Esophagus mucosa (tissue), 1 donor: ENCODE data around the gene KRT6B. TPM values are rescaled to one million over a fixed set of nuclear protein-coding genes. Genes with fewer than 3 reads are reported as not detected.
"Not testable (repeated sequence)": the region's sequence is repeated elsewhere in the genome, so short reads cannot be mapped to it uniquely, and the experiment has no call there.

Source experiments
- ATAC-seq: fragments of 200-7000 bp; cut with Tn5 transposase; one replicate; pipeline ENCODE4 v1.9.1; 2020
- total RNA-seq: library from RNA; stranded (reverse); gene quantifications from one replicate; pipeline ENCODE4 v1.2.4, GENCODE V29; 2023
- donor health status: DM: yes; HTN: yes; CAD: no.

The KRT6B gene
- total RNA-seq, 1 donor from 2014 or later: 2,496 TPM

- no peak for ATAC-seq
Observed at GRCh38 chr12:52411815-52412214, 40.1 kb downstream of the KRT6B start.

DNA sequence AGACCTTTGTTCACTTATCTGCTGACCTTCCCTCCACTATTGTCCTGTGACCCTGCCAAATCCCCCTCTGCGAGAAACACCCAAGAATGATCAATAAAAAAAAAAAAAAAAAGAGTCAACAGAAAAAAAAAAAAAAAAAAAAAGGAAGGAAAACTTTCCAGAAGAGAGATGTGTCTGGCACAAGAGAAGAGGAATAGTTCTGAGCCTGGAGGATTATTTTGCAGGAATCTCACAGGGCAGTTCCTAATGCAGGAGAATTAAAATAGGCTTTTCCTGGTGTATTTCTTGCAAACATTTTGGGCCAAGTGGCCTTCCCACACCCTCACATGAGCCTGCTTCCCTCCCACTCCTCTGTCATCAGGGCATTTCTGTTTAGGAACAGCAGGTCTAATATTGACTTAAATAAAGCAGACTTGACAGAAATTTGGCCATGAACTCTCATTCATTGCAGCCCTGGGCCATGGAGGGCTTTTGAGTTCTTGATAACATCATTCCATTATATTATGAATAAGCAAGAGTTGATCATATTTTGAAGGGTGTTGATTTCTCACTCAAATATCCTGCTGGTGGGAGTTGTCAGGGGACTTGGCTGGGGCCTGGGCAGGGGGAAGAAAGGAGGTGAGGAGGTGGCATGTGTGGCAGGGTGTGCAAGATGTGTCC lies 41.2 kb downstream of the KRT6B start:
- ATAC-seq: not testable (repeated sequence)

GRCh38 chr12:52407918-52408317 lies 44.0 kb downstream of the KRT6B start:
- ATAC-seq: no peak

DNA sequence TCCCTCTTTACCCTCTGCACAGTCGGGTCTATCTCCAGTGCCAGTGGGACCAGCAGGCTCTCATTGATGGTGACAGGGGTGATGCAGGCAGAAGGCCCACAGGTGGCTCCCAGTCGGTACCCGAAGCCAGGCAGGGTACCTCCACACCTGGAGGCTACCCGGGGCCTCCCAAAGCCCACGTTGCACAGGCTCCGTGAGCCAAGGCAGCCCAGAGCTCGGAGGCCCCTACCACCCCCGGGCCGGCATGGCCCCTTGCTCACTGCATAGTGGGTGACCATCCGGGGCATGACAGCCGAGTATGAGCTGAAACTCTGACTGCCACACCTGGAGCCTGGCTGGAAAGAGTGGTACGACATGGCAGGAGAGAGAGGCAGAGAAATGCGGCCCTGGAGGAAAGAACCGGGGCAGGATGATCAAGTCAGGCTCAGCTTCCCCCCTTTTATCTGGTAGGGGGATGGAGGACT lies 46.0 kb downstream of the KRT6B start, which contains the start of gene KRT82:
Gene KRT82 (minus strand): TSS at position 414 of the 464 bp plus-strand sequence. CDS start 58 bp downstream, at position 356.
- ATAC-seq: no peak

GRCh38 chr12:52404951-52405350 lies 47.0 kb downstream of the KRT6B start:
- no peak for ATAC-seq

DNA sequence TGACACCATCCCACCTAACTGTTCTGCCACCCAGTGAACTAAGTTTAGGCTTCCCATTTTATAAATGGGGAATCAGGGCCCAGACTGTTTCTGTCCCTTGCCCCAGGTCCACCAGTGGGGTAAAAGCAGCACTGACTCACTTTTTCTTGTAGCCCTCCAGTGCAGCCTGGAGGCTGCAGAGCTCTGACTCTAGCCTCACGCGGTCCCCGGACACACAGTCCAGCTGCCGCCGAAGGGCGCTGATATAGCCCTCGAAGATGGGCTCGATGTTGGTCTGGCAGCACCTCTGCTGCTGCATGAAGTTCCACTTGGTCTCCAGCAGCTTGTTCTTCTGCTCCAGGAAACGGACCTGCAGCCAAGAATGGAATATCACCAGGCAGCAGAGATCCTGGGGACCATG lies 48.4 kb downstream of the KRT6B start:
- ATAC-seq: no peak

DNA sequence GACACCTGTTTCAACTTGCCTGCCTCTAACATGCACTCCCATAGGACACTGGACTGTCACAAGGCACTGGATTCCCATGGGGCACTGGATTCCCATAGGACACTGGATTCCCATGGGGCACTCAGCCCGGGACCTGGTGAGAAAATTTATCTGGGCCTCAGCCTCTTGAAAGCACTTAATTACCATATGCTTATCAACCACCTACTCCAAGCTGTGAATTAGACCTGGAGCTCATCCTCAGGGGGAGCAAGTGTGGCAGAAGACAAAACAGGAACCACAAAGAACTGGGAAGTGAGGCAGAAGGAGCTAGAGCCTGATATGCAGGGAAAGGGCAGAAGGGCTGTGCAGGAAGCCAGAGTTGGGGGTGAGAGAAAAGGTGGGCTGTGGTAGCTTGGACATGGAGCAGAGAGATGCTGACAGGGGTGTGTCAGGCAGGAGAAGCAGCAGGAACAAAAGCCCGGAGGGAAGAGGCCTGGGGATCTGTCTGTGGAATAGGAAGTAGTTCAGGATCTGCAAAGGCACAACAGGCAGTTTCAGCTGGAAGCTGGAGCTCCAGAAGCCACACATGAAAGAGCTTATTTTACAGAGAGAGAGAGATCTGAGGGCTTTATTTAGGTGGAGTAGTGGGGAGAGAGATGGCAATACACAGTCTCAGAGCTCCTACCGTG lies 48.9 kb downstream of the KRT6B start:
- ATAC-seq: no peak

DNA sequence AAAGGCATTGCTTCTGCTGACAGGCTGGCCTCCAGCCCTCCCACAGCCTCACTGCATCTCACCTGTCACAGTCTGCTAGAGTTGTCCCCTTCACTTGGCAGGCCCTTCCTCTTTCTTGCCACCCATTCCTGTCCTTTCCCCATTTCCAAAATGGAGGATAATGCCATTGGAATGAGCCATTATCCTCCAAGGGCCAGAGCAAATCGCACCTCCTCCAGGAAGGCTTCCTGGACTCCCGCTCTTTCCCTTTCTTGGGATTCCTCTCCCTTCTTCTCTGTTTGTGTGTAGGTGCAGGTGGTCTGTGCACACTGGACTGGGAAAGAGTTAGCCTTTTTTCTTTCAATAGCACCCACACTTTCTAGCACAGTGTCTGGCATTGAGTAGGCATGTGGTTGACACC lies 49.6 kb downstream of the KRT6B start:
- no peak for ATAC-seq

DNA sequence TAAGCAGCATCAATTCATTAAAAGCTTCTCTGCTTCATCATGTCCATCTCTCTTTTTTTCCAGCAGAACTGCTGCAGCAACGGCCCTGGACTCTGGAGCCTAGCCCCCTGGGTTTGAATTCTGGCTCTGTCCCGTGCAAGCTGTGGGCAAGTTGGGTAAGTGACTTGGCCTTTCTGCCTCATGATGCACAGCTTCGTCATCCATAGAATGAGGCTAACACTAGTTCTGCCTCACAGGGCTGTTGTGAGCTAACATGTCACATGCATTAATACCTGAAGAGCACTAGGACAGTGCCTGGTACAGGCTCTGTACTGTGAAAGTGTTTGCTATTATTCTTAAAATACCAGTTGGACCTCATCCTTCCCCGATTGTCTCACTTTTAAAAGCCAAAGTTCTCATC lies 50.0 kb downstream of the KRT6B start:
- ATAC-seq: peak; percentile 34

DNA sequence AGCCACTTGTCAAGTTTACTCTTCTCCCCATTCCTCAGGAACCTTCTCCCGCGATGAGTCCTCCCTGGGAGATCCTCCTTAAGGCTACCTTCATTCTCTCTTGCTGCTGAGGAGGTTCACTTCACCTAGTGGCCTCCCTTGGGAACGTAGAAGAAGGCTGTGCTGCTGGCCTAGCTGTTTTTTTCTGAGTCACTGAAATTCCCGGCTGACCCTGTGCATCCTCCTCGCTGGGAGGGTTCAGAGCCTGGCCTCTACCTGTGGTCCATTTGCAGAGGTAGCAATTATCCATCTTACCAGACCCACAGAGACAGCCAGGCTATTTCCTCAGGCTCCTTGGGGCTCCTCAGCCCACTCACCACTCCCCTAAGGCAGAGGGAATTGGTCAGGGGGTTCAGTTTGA lies 50.4 kb downstream of the KRT6B start:
- no peak for ATAC-seq

DNA sequence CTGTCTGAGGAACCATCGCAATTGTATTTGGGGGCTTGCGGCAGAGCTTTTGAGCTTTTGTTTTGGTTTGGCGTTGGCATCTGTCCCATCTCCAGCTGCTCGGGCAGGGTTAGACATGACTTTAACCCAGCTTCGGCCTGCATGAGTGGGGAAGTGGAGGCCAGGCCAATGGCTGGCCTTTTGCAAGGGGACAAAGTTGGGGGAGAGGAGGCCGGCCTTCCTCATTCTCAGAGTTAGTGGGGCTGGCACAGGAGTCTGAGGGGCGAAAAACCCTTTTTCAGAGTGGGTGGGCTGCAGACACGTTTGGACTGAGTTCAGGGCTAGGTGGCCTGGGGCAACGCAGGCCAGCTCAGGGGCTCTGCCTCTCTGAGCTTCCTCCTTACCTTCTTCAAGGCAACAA lies 51.0 kb downstream of the KRT6B start:
- no peak for ATAC-seq

DNA sequence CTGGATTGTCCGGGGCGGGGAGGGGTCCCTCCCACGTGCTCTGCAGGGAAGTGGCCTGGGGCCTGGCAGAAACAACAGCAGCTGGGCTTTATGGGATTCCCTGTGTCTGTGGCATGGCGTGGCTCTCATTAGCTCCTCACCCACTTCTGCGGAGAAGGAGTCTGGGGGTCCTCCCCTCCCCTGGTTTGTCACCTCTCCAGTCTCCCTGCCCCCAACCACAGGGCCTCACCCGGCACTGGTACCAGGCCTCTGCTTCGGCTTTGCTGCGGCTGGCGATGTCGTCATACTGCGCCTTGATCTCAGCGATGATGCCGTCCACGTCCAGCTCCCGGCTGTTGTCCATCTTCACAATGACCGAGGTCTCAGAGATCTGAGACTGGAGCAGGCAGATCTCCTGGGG lies 52.2 kb downstream of the KRT6B start:
- ATAC-seq: no peak

- ATAC-seq: no peak
Observed at GRCh38 chr12:52398176-52398575, 53.8 kb downstream of the KRT6B start.

DNA sequence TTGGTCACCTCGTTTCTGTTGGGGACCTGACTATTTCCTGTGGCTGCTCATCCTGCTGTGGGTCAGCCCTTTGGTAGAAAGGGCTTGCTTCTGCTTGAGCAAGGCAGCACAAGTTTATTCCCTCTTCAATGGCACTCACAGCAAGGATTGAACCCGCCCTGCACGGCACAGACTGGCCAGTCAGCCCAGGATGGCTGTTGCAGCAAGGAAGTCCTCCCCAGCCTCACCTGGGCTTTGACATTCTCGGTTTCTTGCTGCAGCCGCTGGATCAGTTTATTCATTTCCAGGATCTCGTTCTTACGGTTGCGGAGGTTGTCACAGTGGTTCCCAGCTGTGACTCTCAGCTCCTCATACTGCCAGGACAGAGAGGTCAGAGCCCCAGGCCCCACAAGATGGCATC lies 55.3 kb downstream of the KRT6B start:
- no peak for ATAC-seq

Other genes starting within 250 kb of the KRT6B start
- 113 TPM for gene KRT7, start 218.9 kb downstream of the KRT6B start, total RNA-seq
- not detected for gene KRT86, start 177.5 kb downstream of the KRT6B start, total RNA-seq
- not detected for gene KRT81, start 160.6 kb downstream of the KRT6B start, total RNA-seq
- not detected for gene KRT83, start 130.7 kb downstream of the KRT6B start, total RNA-seq
- gene KRT85, start 84.7 kb downstream of the KRT6B start, total RNA-seq: not detected
- gene KRT84, start 66.5 kb downstream of the KRT6B start, total RNA-seq: not detected
- not detected for gene KRT82, start 45.8 kb downstream of the KRT6B start, total RNA-seq
- gene KRT75, start 17.8 kb downstream of the KRT6B start, total RNA-seq: 0.84 TPM
- 2,886 TPM for gene KRT6C, start 21.7 kb upstream of the KRT6B start, total RNA-seq
- 18,870 TPM for gene KRT6A, start 41.1 kb upstream of the KRT6B start, total RNA-seq
- 11,855 TPM for gene KRT5, start 68.2 kb upstream of the KRT6B start, total RNA-seq
- gene KRT71, start 101.0 kb upstream of the KRT6B start, total RNA-seq: not detected
- gene KRT74, start 121.7 kb upstream of the KRT6B start, total RNA-seq: 0.12 TPM
- gene KRT72, start 149.3 kb upstream of the KRT6B start, total RNA-seq: not detected
- not detected for gene KRT73, start 166.4 kb upstream of the KRT6B start, total RNA-seq
- gene KRT2, start 200.1 kb upstream of the KRT6B start, total RNA-seq: not detected
- 2.5 TPM for gene KRT1, start 228.3 kb upstream of the KRT6B start, total RNA-seq